ENCODE measurements around the gene FBXW7.

Gene FBXW7

DNA sequence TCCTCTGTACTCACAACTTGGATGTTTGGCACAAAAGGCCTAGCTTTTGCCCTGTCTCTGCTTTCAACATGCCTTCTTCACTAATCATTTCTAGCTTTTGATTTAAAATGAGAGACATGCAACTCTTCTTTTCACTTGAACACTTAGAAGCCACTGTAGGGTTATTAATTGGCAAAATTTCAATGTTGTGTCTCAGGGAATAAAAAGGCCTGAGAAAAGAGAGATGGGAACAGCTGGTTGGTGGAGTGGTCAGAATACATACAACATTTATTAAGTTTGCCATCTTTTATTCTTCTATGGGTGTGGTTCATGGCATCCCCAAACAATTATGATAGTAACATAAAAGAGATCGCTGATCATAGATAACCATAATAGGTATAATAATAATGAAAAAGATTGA lies 114.3 kb downstream of the FBXW7 start:
- no peak for DNase-seq

DNA sequence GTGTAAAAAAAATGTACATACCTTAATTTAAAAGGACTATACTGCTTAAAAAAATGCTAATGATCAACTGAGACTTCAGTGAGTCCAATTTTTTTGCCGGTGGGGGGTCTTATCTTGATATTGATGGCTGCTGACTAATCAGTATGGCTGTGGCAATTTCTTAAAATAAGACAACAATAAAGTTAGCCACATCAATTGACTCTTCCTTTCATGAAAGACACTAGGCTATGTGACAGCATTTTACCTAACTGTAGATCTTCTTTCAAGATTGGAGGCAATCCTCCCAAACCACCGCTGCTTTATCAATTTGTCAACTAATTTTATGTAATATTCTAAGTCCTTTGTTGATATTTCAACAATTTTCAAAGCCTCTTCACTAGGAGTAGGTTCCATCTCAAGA lies 116.1 kb downstream of the FBXW7 start:
- no peak for DNase-seq

DNA sequence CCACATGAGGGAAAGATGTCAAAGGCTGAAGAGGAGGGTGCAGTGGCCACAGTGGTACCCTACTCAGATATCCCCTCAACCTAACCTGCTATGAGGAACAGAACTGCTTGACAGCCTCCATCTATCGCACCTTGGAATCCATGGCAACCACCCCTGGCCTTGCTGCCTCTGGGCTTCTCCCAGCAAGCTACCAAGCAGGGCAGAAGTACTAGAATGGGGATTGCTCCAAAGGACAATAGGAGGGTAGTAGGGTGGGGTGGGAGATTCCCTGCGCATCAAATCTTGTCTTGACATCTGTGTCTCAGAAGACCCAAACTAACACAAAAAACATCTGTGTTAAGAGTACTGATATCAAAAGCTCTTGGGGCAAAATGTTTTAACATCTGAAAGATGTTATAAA lies 118.2 kb downstream of the FBXW7 start:
- no peak for DNase-seq

DNA sequence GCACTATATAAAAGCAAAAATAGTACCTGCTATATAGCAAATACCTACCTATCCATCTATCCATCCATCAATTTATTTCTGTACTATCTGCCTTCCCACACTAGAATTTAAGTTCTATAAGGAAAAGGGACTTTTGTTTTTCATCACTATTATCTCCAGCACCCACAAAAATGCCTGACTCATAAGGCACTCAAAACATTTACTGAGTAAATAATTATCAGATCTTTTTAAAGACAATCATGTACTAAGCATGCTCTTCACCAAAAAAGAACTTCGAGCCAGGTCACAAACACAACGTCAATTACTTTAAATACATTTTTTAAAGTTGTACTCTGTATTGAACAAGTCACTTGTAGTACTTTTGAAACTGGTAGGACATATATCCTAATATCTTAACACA lies 119.9 kb downstream of the FBXW7 start:
- no peak for DNase-seq

DNA sequence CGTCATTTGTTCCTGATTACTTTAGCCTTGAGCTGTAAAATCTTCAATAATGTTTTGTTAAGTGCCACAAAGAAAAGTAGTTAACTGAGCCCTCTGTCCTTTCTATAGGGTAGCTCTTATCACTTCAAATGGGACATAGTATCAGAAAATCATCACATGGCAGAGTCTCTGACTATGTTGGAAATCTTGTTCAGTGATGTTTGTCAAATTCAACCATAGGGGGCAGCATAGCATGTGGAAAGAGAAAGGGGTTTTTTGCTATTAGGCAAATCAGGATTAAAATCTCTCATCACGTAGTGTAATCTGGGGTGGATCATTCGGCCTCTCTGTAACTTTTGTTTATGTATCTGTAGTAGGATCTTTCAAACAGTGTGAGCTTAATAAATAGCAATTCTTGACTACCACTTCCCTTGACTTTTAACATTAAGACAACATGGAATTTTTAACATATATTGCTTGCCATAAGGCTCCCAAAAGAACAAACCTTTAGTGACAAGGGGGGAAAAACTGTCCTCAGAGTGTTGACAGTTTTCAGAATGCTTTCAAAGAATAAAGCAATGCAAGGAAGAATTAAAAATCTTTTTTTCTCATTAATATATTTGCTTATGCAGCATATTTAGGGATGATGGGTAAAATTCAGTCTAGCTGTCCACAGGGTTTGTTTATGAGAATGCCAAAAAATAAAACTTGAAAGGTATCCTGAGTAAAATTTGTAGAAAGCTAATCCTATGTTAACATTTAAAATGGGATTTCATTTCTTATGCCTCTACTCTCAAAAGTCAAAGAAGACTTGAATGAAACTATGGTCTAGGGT lies 127.2 kb downstream of the FBXW7 start:
- DNase-seq, result peak in 1 of 2 donors; percentile 63

DNA sequence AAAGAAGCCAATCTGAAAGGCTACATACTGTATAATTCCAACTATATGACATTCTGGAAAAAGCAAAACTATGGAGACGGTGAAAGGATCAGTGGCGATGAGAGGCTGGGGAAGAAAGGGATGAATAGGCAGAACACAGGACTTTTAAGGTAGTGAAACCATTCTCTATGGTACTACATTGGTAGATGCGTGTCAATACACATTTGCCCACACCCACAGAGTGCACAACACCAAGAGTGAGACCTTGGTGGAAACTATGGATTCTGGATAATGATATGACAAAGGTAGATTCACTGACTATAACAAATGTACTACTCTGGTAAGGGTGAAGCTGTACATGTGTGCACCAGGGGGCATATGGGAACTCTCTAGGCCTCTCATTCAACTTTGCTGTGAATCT lies 134.5 kb downstream of the FBXW7 start:
- DNase-seq, result no peak

DNA sequence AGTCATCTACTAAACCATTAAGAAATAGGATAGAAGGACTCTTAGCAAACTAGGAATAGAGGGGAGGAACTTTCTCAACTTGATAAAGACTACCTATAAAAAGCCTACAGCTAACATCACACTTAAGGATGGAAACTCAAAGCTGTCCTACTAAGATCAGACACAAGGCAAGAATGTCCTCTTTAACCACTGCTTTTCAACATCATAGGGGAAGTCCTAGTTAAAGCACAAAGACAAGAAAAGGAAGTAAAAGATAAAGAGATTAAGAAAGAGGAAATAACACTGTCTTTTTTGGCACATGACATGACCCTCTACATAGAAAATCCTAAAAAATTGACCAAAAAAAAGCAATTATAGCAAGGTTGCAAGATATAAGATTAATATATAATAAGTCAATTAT lies 136.6 kb downstream of the FBXW7 start:
- peak in 1 of 2 donors; percentile 14 for DNase-seq

DNA sequence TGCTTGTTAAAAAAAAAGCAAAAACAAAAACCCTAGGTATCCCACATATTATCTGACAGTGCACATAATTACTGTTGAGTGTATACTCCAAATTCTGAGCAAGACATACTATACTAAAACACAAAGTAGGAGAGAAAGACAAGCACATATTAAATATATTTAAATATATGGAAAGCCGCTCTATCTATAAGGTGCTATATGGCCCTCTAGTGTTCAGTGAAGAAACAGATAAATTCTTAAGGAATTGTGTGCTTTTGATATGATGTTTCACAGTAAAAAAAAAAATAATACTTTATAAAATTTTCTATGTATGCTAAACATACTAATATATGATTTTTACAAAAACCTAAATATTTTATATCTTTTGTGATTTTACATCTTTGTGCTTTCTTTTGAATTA lies 137.8 kb downstream of the FBXW7 start:
- no peak for DNase-seq

DNA sequence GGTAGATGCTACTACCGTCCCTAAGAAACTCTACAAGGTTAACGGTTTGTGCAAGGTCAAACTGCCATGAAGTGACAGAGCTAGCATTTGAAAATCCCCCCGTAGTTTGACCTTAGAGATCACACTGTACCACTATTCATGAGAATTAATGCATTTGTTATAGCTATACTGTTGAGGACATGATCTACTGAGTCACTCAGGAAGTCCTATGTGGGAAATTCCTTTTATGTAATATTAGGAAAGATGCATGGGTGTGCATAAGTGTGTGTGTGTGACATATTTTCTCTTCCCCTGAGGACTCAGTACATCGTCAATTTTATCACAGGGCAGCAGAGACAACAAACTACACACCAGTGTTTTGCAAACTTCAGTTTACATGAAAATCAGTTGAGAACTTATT lies 141.1 kb downstream of the FBXW7 start:
- no peak for DNase-seq

DNA sequence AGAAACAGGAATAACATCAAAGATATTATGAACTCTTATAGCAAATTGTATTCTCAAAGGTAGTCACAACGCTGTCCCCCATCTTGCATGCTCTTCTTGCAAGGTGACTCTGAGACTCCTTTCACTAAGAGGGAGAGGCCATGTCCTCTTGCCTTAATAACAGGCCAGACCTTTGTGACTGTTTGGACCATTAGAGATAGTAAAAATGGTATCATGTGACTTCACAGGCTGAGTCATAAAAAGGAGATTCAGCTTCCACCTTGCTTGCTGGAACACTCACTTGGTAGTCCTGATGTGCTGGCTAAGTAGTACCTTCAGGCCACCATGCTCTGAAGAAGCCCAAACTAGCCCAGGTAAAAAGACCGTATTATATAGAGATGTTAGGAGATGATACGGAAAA lies 143.8 kb downstream of the FBXW7 start:
- DNase-seq, result no peak

DNA sequence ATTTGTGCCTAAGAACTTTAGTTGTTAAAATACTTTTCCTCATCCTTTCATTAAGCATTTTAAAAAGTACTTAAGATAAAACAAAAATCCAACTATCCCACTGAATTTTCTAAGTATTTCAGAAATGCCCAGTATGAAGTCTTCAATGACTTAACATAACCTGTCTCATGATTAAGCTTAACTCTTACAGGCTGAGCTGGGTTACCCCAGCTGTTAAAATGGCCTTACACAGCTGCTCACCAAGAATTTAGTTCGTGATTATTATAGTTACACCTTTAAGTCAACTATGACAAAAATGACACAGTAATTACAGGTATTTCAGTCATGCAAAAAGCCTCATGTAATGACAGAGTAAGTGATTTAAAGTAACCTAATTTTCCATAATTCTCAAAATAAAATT lies 145.7 kb downstream of the FBXW7 start:
- DNase-seq, result no peak

DNA sequence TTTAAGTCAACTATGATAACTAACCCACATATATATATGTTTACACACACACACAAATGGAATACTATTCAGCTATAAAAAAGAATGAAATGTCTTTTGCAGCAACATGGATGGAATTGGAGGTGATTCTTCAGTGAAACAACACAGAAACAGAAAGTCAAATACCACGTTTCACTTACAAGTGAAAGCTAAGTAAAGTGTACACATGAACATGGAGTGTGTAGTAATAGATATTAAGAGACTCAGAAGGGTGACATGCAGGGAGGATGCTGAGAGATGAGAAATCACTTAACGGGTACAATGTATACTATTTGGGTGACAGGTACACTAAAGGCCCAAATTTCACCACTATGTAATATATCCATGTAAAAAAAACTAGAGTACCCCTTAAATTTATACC lies 146.5 kb downstream of the FBXW7 start:
- no peak for DNase-seq

DNA sequence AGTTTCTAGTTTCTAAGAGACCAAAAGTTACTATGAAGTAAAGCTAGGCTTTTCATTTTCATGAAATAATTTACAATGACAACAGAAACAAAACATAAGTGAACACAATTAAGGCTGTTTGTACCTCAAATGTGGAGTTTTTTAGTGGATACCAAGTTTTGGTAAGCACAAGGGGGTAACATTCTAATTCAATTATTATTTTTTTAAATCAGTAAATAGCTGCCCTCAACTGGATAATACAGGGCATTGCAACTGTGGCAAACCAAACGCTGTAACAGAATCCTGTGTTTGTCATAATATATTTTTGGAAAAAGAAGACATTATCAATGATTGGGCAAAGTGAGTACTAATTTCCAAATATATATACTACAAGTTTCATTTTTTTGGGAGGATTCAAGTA lies 150.3 kb downstream of the FBXW7 start:
- DNase-seq, result peak in 1 of 2 donors; percentile 31

DNA sequence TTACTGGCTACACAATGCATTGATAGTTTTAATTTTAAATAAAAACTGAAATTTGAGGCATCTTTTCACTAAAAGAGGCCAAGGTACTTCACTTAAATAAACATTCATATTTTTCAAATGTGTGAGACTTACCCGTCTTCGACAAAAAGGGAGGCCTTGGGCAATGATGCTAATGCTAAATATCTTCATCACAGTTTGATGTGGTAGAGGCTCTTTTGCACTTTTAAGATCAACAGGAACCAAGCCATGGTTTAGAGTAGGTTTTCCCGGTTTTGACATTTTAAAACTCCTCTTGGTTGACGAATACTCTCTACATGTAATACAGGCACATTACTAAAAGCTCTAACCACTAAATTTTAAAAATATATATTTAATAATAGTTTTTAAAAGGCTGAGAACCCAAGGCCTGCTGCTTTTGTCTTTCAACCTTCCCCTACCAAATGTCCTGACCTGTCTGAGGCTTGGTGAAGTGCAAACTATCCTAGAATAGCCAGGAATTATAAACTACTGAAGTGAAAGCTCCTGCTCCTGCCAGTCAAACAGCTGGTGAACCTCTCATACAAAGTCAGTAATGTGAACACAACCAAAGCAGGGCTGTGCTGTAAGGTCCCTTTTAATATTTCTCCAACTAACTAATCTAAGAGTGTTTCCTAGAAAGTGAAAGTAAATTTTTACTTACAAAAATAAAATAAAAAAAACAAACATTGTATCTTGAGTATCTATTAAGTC lies 153.7 kb downstream of the FBXW7 start:
- DNase-seq, result peak in 1 of 2 donors; percentile 18

DNA sequence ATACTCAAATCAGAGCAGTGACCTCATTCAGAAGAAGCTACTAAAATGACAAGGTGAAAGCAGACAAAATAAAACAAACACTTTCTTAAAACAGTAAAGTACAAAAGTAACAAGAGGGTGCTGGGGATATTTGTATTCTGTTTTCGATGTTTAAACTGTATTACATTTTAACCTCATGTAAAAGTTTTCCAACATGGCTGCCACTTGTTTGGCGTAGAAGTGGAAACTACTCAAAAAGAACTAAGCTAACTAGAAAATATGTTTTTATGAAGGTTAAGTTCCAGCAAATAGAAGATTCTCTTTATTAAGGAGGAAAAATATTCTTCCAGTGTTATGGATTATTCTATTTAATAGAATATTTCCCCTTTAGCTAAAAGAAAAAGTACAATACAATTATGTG lies 155.0 kb downstream of the FBXW7 start:
- no peak for DNase-seq

DNA sequence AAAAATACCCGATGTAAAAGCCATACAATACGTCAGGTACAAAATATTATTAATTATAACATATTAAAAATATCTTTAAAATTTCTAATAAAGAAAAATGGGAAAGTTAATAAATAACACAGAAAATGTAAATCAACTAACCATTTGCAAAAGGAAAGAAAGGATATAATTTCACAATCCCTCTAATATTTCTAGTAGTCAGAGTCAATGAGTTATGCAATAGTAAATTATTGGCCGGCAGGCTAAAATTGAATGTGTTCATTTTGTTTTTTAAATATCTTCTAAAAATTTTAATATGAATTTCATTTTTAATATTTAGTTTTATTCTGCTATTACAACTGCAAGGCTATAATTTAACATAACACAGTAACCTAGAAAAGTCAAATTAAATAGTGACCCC lies 155.7 kb downstream of the FBXW7 start:
- DNase-seq, result no peak

DNA sequence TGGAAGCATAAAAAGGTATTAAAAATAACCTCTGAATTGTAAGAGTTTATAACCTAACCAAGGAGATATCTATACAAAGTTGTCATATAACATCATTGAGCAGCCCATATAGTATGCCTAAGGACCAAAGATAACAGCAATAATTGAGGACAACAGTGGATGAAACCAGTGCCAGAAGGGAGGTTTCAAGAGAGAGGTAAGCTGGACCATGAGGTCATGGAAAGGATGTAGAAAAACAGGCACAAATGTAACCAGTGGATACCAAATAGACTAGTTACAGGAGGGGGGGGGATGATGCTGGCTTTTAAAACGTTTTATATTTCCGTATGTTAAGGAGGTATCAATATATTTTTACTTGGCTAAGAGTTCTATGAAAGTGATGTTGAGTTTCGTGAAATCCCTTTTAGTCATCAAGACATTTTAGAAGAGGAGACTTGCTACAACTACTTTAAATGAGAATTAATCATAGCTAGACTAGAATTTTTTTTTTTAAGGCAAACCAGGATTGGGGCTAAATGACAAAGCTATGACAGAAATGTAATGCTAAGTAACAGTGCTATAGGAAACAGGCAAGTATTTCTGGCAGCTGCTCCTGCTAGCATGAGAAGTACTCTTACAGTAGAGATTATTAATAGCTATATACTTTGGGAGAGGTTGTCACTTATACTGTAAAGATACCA lies 161.1 kb downstream of the FBXW7 start:
- DNase-seq, result no peak

DNA sequence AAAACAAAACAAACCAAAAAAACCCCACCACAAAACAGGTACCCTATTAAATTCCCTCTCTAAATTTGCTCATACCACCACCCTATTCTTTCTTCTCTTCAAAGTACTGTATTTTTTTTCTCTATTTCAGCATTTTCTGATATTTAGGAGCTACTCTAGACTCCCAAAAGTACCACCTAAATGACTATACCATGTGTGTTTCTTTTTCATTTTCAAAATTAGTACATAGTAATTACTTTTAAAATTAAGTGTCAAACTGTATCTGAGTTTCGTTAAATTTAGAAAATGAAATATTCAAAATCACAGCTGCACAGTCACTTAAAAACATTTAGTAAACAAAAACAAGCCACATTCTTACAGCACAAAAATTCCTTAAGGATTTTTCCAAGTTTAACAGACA lies 161.7 kb downstream of the FBXW7 start:
- DNase-seq, result no peak

DNA sequence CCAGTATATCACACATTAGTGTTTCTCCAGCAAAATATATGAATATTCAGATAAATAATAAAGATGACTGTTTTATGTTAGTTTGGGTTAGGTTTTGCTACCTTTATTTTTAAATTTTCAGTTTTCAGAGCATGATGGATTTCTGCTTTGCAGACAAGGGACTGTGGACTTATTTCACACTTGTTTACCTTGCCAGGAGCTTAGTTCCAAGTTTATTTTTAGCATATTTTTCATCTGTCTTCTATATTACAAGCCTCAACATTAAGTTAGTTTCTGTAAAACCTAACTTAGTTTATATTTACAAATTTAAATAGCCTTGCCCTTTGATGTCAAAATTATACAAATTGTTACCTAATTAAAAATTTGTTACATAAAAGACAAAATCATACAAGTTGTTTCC lies 163.4 kb downstream of the FBXW7 start:
- no peak for DNase-seq

DNA sequence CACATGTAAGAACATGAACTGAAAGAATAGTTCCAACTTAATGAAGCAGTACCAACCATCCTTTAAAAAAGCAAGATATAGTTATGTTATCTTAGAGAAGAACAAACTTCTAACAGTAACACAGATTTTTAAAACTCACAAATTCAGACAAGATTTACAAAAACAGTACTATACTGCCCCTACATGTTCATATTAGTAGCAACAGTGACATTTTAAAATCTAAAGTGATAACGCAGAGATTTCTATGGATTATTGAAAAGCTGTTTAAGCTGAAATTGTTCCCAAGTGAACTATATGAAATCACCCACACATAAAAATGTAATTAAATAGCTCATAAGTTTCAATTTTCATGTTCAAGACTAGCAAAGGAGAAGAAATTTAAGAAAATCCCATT lies 166.0 kb downstream of the FBXW7 start:
- DNase-seq, result peak in 1 of 2 donors; percentile 22

DNA sequence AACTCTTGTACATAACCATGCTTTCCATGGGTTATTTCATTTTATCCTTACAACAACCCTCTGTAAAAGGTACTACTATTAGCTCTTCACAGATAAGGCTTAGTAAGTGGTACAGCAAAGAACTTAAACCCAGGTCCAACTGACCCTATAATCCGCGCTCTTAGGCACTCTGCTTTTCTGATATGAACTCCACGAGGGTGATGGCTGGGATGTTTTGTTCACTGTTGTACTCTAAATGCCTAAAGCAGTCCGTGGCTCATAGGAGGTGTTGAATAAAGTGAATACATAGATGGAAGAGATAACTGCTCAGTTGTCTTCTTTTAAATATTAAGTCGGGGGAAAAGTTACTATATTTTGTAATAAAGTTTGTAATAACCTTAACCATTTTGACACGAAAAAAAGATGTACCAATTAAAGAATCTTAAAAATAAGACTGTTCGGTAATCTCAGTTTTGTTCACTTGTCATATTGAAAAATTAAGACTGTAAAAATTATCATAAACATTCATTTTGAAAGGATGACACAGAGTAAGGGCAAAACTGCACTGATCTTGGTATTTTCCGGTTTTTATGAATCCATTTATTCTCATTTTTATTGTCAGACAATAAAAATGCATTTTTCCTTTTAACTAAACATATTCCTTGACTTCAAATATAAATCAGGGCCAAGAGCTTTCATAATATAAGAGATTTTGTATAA lies 166.5 kb downstream of the FBXW7 start:
- no peak for DNase-seq

DNA sequence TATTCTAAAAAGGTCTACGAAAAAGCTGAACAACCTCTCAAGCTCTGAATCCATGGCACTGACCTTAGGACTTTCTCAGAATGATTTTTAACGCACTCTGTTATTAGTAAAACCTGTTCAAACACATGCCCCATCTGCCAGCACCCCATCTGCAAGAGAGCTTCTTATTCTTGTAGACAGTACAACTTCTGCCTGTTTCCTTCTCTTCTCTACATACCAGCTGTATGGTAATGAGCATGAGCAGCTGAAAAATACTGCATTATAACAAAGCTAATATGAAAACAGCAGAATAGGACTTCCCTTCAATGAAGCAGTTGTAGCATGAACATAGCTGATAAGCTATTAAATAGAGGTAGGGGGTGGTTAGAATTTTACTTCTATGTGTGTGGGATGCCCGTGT lies 167.9 kb downstream of the FBXW7 start:
- DNase-seq, result no peak

DNA sequence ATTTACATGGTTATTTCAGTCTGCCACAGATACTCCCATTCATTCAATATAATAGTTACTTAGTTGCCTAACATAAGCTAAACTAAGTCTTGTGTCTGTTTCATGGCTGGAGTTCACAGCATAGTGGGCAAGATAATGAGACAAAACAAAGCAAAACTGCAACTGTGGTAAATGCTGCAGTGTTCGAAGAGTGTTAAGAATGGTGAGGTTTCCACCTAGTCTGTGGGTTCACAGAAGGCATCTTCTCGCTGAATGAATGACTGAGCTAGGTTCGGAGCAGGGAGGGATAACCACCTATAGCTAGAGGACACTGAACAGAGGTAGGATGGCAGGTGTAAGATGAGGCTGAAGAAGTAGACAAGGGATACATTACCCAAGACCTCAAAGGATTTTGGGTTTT lies 171.0 kb downstream of the FBXW7 start:
- no peak for DNase-seq

All from CD4-positive, alpha-beta T cell treated with Interleukin-4 for 1 hour (primary cell).